SK-N-SH (cell line): ENCODE data around the gene LRMDA. TPM values are rescaled to one million over a fixed set of nuclear protein-coding genes. Genes with fewer than 3 reads are reported as not detected.

Experiments
- CTCF ChIA-PET: fragments of 300-600, 350-600 bp; formaldehyde crosslinking; extraction: SDS; loops from one replicate; lab custom pipeline; 2021; lab: Yijun Ruan, JAX
- POLR2A ChIA-PET: fragments of 350-600 bp; sonication (Branson Sonifier 250); formaldehyde crosslinking; extraction: SDS; loops from one replicate; lab custom pipeline; 2020; ENCODE audit warnings: antibody characterized with exemption, inconsistent platforms; lab: Yijun Ruan, JAX
- DNase-seq: peaks from one replicate; pipeline ENCODE4 v3.0.0; 2012
- H2AFZ ChIP-seq: fragments of 200-600 bp; sonication (generic); 2 replicates; pipeline ENCODE4 v1.8.1; 2016; ENCODE audit warnings: antibody characterized with exemption, mild to moderate bottlenecking, low read depth
- H3F3A ChIP-seq: fragments of 200-600 bp; sonication (generic); replicated peaks from 2 replicates; pipeline ENCODE3; 2016; ENCODE audit warnings: antibody characterized with exemption, mild to moderate bottlenecking; ENCODE audit not compliant: insufficient read depth
- H3K27ac ChIP-seq, 2 experiments: fragments of 200-500 bp in 1 of 2; fragments of 200-600 bp in 1 of 2; sonication (Bioruptor generic) in 1 of 2; sonication (generic), shearing (Covaris generic) in 1 of 2; 2 replicates each; pipeline versions ENCODE4 v1.5.1 to v1.6.1; 2014 to 2016; ENCODE audit warnings: low read depth in 2 of 2, inconsistent platforms in 1 of 2, low read length in 1 of 2, mild to moderate bottlenecking in 1 of 2, mixed read lengths in 1 of 2
- H3K27me3 ChIP-seq: fragments of 200-600 bp; sonication (generic), shearing (Covaris generic); 2 replicates; pipeline ENCODE4 v1.6.1; 2016; ENCODE audit warnings: mixed run types; ENCODE audit not compliant: insufficient read depth
- H3K36me3 ChIP-seq, 2 experiments: fragments of 200-500 bp in 1 of 2; fragments of 200-600 bp in 1 of 2; sonication (Bioruptor generic) in 1 of 2; sonication (generic) in 1 of 2; replicated peaks in 1 of 2; 2 replicates each; pipeline versions ENCODE3 to v1.5.1; 2014 to 2016; ENCODE audit warnings: low read length in 1 of 2, mild to moderate bottlenecking in 1 of 2; ENCODE audit not compliant: insufficient read depth in 2 of 2, control insufficient read depth in 1 of 2
- H3K4me1 ChIP-seq, 2 experiments: fragments of 200-500 bp in 1 of 2; fragments of 200-600 bp in 1 of 2; sonication (Bioruptor generic) in 1 of 2; sonication (generic), shearing (Covaris generic) in 1 of 2; 2 replicates each; pipeline versions ENCODE4 v1.5.1 to v1.6.1; 2014 to 2016; ENCODE audit warnings: low read depth in 1 of 2, low read length in 1 of 2, mixed run types in 1 of 2; ENCODE audit not compliant: insufficient read depth in 2 of 2, control insufficient read depth in 1 of 2
- H3K4me2 ChIP-seq: fragments of 200-600 bp; sonication (generic), shearing (Covaris generic); 2 replicates; pipeline ENCODE4 v1.6.1; 2017; ENCODE audit warnings: mixed run types
- H3K4me3 ChIP-seq, 2 experiments: fragments of 200-500 bp in 1 of 2; fragments of 200-600 bp in 1 of 2; sonication (Bioruptor generic) in 1 of 2; sonication (generic), shearing (Covaris generic) in 1 of 2; 2 replicates each; pipeline versions ENCODE4 v1.5.1 to v1.8.1; 2014 to 2016; ENCODE audit warnings: low read depth in 2 of 2, inconsistent platforms in 1 of 2, low read length in 1 of 2, mild to moderate bottlenecking in 1 of 2, mixed read lengths in 1 of 2, moderate library complexity in 1 of 2
- H3K79me2 ChIP-seq: fragments of 200-600 bp; sonication (generic); 2 replicates; pipeline ENCODE4 v1.8.1; 2017; ENCODE audit warnings: mild to moderate bottlenecking; ENCODE audit not compliant: insufficient read depth
- H3K9ac ChIP-seq: fragments of 200-600 bp; sonication (generic); 2 replicates; pipeline ENCODE4 v1.6.1; 2017; ENCODE audit warnings: mixed run types
- H3K9me2 ChIP-seq: fragments of 200-600 bp; sonication (generic); 2 replicates; pipeline ENCODE4 v1.6.1; 2017; ENCODE audit warnings: mixed run types
- H3K9me3 ChIP-seq: fragments of 200-600 bp; sonication (generic); 2 replicates; pipeline ENCODE4 v1.6.1; 2017; ENCODE audit warnings: mixed run types, mild to moderate bottlenecking, moderate library complexity
- H4K20me1 ChIP-seq: fragments of 200-600 bp; sonication (generic); 2 replicates; pipeline ENCODE4 v1.6.1; 2017; ENCODE audit warnings: mild to moderate bottlenecking, mixed run types; ENCODE audit not compliant: insufficient read depth
- EP300 ChIP-seq, 2 experiments: IDR thresholded peaks; 2 replicates each; pipeline versions ENCODE4 v1.4.0 to v1.6.1; 2012; ENCODE audit warnings: borderline replicate concordance in 1 of 2, low read depth in 1 of 2, low read length in 1 of 2
- FOSL2 ChIP-seq: IDR thresholded peaks from 2 replicates; pipeline ENCODE4 v1.4.0; 2012; ENCODE audit warnings: low read depth, mild to moderate bottlenecking, moderate library complexity, borderline replicate concordance
- GABPA ChIP-seq: IDR thresholded peaks from 2 replicates; pipeline ENCODE4 v1.4.0; 2012; ENCODE audit warnings: low read depth, mild to moderate bottlenecking
- JUND ChIP-seq: IDR thresholded peaks from 2 replicates; pipeline ENCODE4 v1.4.0; 2012
- MAX ChIP-seq: IDR thresholded peaks from 2 replicates; pipeline ENCODE4 v1.4.0; 2012; ENCODE audit warnings: low read depth
- POLR2AphosphoS5 ChIP-seq: IDR thresholded peaks from 2 replicates; pipeline ENCODE4 v1.6.1; 2012; ENCODE audit warnings: low read depth, low read length
- RAD21 ChIP-seq: IDR thresholded peaks from 2 replicates; pipeline ENCODE4 v1.6.1; 2012; ENCODE audit warnings: mild to moderate bottlenecking, low read length
- RCOR1 ChIP-seq: fragments of 150-350 bp; IDR thresholded peaks from 2 replicates; pipeline ENCODE4 v1.6.1; 2017; ENCODE audit warnings: antibody characterized with exemption, low read length
- REST ChIP-seq: IDR thresholded peaks from 2 replicates; pipeline ENCODE4 v1.6.1; 2012; ENCODE audit warnings: mild to moderate bottlenecking, low read depth, low read length, moderate library complexity
- RFX5 ChIP-seq: IDR thresholded peaks from 2 replicates; pipeline ENCODE4 v1.6.1; 2012; ENCODE audit warnings: mild to moderate bottlenecking, improper control_type of control experiment, low read length
- SIN3A ChIP-seq: IDR thresholded peaks from 2 replicates; pipeline ENCODE4 v1.6.1; 2012; ENCODE audit warnings: low read depth, mild to moderate bottlenecking, low read length, moderate library complexity, borderline replicate concordance
- SMC3 ChIP-seq: IDR thresholded peaks from 2 replicates; pipeline ENCODE4 v1.6.1; 2012; ENCODE audit warnings: low read depth, low read length, improper control_type of control experiment
- USF2 ChIP-seq: fragments of 150-350 bp; IDR thresholded peaks from 2 replicates; pipeline ENCODE4 v1.6.1; 2017; ENCODE audit warnings: antibody characterized with exemption, low read length, low read depth, borderline replicate concordance
- WGBS: methylation state at CpG from one replicate; pipeline ENCODE4 v1.1.6; 2017; ENCODE audit warnings: low lambda C conversion rate; 5-methylcytosine and 5-hydroxymethylcytosine counted together
- polyA plus RNA-seq, 3 experiments: library from polyadenylated mRNA; depleted of rRNA; stranded (reverse); fragments of >200 nt; gene quantifications; 2 replicates each; pipeline ENCODE4 v1.2.3, GENCODE V29; 2012

LRMDA gene
- polyA plus RNA-seq, 1 of the 3 experiments (the other 2 are of a cell fraction), result 0.95 TPM

GRCh38 chr10:75801661-75802060, 370.2 kb downstream of the LRMDA start:
- no peaks in the 10 kb centered on the region for H3F3A ChIP-seq
- H3K4me1 ChIP-seq, result no peaks in the 10 kb centered on the region
- no peak overlapping the region for H2AFZ ChIP-seq
- H3K27ac ChIP-seq, result no peak overlapping the region
- H3K27me3 ChIP-seq, result no peaks in the 10 kb centered on the region
- H3K36me3 ChIP-seq, result no peaks in the 10 kb centered on the region
- DNase-seq, result no peak
- no peak overlapping the region for H3K9ac ChIP-seq
- 50% methylated on average over 3 of the region's 3 CpGs for WGBS
- no peaks in the 10 kb centered on the region for H4K20me1 ChIP-seq
- no peaks in the 10 kb centered on the region for H3K9me2 ChIP-seq
- H3K9me3 ChIP-seq, result no peaks in the 10 kb centered on the region
- H3K79me2 ChIP-seq, result no peaks in the 10 kb centered on the region
- CTCF ChIA-PET, result interaction anchor here (1.0 kb wide), 1 partner anchor 235 kb away, joined by 3 read pairs; no protein-coding TSS in a partner anchor
- no peak overlapping the region for H3K4me3 ChIP-seq
- H3K4me2 ChIP-seq, result no peak overlapping the region
- POLR2A ChIA-PET, result no interaction called here
- no peak for TF ChIP-seq SMC3

GRCh38 chr10:75803121-75803520, 371.7 kb downstream of the LRMDA start:
- TF ChIP-seq FOSL2 (no peak), MAX (no peak), REST (no peak), JUND (no peak), RAD21 (no peak), RFX5 (no peak), GABPA (no peak), SIN3A (no peak), EP300 (IDR thresholded peaks at IDR 0.05; ENCODE audit: borderline replicate concordance in 1 of 2, low read depth in 1 of 2, low read length in 1 of 2) (no peak), RCOR1 (no peak), POLR2AphosphoS5 (no peak), USF2 (no peak)
- peaks cover 0 to 5% of the 10 kb centered on the region in 2 experiments; a peak in 1 of 4 replicates for H3K4me1 ChIP-seq
- no peaks in the 10 kb centered on the region for H4K20me1 ChIP-seq
- H3F3A ChIP-seq, result no peaks in the 10 kb centered on the region
- no peaks in the 10 kb centered on the region for H3K9me2 ChIP-seq
- no peaks in the 10 kb centered on the region for H3K27me3 ChIP-seq
- H3K9ac ChIP-seq, result no peak overlapping the region
- H3K4me2 ChIP-seq, result no peak overlapping the region
- H3K36me3 ChIP-seq, result no peaks in the 10 kb centered on the region
- H3K27ac ChIP-seq, result no peak overlapping the region
- H2AFZ ChIP-seq, result no peak overlapping the region
- ChIA-PET POLR2A (no interaction called here), CTCF (no interaction called here)
- H3K79me2 ChIP-seq, result no peaks in the 10 kb centered on the region
- H3K4me3 ChIP-seq, result no peak overlapping the region
- no peaks in the 10 kb centered on the region for H3K9me3 ChIP-seq
- no peak for DNase-seq
- 64% methylated on average over 3 of the region's 3 CpGs for WGBS
